Measurements from ENCODE around the gene LRP5. TPM values are rescaled to one million over a fixed set of nuclear protein-coding genes. Genes with fewer than 3 reads are reported as not detected.

Gene LRP5
- total and polyA plus RNA-seq, 9 of the 15 experiments (the other 6 are each of a cell fraction or from before 2014, with no cell fraction given), result 0.48 to 44.2 (median 13.5) TPM

GRCh38 chr11:68271781-68272608, 40.4 kb upstream of the LRP5 start, which contains the start of gene C11orf24 (continued):
- TF ChIP-seq ZBTB43 (CRISPR knock-in tag; IDR thresholded peaks at IDR 0.05) (peak; percentile 81; the same call in 1 of the 2 replicates), NEUROD1 (IDR thresholded peaks at IDR 0.05; ENCODE audit: borderline replicate concordance, low read depth, low read length, partially characterized antibody) (peak; percentile 83), TFAM (CRISPR knock-in tag; conservative IDR thresholded peaks at IDR 0.05) (no peak), ZNF140 (CRISPR knock-in tag; IDR thresholded peaks at IDR 0.05) (no peak), ZNF431 (CRISPR knock-in tag; IDR thresholded peaks at IDR 0.05) (0 out of 2 replicates have a peak, but pooled peaks have one; percentile 25), TSHZ1 (CRISPR knock-in tag; IDR thresholded peaks at IDR 0.05) (no peak), TCFL5 (CRISPR knock-in tag; conservative IDR thresholded peaks at IDR 0.05) (no peak), GATA2 (CRISPR knock-in tag; IDR thresholded peaks at IDR 0.05) (no peak), ZNF584 (CRISPR knock-in tag; IDR thresholded peaks at IDR 0.05; ENCODE audit: low read depth) (0 out of 2 replicates have a peak, but pooled peaks have one; percentile 64), NRF1 (conservative IDR thresholded peaks at IDR 0.05 in 1 of 2, IDR thresholded peaks at IDR 0.05 in 1 of 2) (peak; percentile 77 to 78), POLR3G (IDR thresholded peaks at IDR 0.05; ENCODE audit: extremely low read depth, insufficient read length, insufficient replicate concordance) (no peak), ZNF444 (CRISPR knock-in tag; IDR thresholded peaks at IDR 0.05) (no peak), ZNF766 (CRISPR knock-in tag; conservative IDR thresholded peaks at IDR 0.05) (peak; percentile 51)
- TF ChIP-seq, protein P1, sequence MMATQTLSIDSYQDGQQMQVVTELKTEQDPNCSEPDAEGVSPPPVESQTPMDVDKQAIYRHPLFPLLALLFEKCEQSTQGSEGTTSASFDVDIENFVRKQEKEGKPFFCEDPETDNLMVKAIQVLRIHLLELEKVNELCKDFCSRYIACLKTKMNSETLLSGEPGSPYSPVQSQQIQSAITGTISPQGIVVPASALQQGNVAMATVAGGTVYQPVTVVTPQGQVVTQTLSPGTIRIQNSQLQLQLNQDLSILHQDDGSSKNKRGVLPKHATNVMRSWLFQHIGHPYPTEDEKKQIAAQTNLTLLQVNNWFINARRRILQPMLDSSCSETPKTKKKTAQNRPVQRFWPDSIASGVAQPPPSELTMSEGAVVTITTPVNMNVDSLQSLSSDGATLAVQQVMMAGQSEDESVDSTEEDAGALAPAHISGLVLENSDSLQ (IDR thresholded peaks at IDR 0.05), result peak; percentile 32; the same call in 1 of the 2 replicates
- TF ChIP-seq, protein P2, sequence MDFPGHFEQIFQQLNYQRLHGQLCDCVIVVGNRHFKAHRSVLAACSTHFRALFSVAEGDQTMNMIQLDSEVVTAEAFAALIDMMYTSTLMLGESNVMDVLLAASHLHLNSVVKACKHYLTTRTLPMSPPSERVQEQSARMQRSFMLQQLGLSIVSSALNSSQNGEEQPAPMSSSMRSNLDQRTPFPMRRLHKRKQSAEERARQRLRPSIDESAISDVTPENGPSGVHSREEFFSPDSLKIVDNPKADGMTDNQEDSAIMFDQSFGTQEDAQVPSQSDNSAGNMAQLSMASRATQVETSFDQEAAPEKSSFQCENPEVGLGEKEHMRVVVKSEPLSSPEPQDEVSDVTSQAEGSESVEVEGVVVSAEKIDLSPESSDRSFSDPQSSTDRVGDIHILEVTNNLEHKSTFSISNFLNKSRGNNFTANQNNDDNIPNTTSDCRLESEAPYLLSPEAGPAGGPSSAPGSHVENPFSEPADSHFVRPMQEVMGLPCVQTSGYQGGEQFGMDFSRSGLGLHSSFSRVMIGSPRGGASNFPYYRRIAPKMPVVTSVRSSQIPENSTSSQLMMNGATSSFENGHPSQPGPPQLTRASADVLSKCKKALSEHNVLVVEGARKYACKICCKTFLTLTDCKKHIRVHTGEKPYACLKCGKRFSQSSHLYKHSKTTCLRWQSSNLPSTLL (IDR thresholded peaks at IDR 0.05), result no peak
- TF ChIP-seq, protein P3, sequence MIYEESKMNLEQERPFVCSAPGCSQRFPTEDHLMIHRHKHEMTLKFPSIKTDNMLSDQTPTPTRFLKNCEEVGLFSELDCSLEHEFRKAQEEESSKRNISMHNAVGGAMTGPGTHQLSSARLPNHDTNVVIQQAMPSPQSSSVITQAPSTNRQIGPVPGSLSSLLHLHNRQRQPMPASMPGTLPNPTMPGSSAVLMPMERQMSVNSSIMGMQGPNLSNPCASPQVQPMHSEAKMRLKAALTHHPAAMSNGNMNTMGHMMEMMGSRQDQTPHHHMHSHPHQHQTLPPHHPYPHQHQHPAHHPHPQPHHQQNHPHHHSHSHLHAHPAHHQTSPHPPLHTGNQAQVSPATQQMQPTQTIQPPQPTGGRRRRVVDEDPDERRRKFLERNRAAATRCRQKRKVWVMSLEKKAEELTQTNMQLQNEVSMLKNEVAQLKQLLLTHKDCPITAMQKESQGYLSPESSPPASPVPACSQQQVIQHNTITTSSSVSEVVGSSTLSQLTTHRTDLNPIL (CRISPR knock-in tag; IDR thresholded peaks at IDR 0.05), result no peak

Data from K562 (cell line).